Breast epithelium (tissue), 3 donors: Measurements from ENCODE around the gene TENM3.

Source experiments
- POLR2A ChIP-seq: fragments of 450-650 bp; IDR thresholded peaks from one replicate; pipeline ENCODE4 v1.6.1; 2016; ENCODE audit warnings: antibody characterized with exemption, mild to moderate bottlenecking, moderate library complexity
- POLR2AphosphoS5 ChIP-seq, 3 donors: sonication (generic); formaldehyde crosslinking; IDR thresholded peaks; one replicate each; pipeline ENCODE4 v1.6.1; 2017; ENCODE audit warnings: antibody characterized with exemption in 3 of 3
- TF ChIP-seq, protein P1 (sequence below), 3 donors: fragments of 450-650 bp; IDR thresholded peaks; one replicate each; pipeline ENCODE4 v1.5.1; 2016 to 2017; ENCODE audit warnings: antibody characterized with exemption in 3 of 3, mild to moderate bottlenecking in 3 of 3, moderate library complexity in 3 of 3

DNA sequence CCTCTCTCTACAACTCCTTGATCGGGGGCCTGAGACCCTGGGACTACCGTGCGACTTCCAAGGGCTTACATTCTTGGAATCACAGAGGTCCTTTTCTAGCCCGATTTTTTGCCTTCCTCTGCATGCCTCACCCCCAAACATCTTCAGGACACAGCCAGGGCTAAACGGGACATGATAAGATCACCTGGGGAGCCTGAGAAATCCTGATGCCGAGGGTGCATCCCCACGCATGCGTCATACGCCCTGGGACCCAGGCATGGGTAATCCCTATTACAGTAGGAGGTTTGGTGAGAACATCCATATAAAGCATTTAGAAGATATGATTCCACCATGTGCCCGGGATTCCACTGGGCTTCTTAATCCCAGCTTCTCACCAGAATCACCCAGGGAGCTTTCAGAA, 596.9 kb downstream of the TENM3 start:
- TF ChIP-seq POLR2AphosphoS5 (IDR thresholded peaks at IDR 0.05) = no peak
- TF ChIP-seq, protein P1, sequence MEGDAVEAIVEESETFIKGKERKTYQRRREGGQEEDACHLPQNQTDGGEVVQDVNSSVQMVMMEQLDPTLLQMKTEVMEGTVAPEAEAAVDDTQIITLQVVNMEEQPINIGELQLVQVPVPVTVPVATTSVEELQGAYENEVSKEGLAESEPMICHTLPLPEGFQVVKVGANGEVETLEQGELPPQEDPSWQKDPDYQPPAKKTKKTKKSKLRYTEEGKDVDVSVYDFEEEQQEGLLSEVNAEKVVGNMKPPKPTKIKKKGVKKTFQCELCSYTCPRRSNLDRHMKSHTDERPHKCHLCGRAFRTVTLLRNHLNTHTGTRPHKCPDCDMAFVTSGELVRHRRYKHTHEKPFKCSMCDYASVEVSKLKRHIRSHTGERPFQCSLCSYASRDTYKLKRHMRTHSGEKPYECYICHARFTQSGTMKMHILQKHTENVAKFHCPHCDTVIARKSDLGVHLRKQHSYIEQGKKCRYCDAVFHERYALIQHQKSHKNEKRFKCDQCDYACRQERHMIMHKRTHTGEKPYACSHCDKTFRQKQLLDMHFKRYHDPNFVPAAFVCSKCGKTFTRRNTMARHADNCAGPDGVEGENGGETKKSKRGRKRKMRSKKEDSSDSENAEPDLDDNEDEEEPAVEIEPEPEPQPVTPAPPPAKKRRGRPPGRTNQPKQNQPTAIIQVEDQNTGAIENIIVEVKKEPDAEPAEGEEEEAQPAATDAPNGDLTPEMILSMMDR (IDR thresholded peaks at IDR 0.05) = no peak
- no peak for TF ChIP-seq POLR2A
